B cell (primary cell): ENCODE results near the gene RAB22A.

ENCODE experiments used
- CTCF ChIP-seq: fragments of 200-600 bp; IDR thresholded peaks from one replicate; pipeline ENCODE4 v1.8.0; 2022; ENCODE audit warnings: antibody characterized with exemption, mild to moderate bottlenecking
- EZH2 ChIP-seq: IDR thresholded peaks from 2 replicates; pipeline ENCODE4 v1.6.1; 2012; ENCODE audit warnings: borderline replicate concordance, low read depth, mild to moderate bottlenecking, moderate library complexity, low read length; ENCODE audit not compliant: insufficient read depth, poor library complexity, severe bottlenecking

GRCh38 chr20:58361481-58362205 is 52.1 kb downstream of the RAB22A start:
- no peak for TF ChIP-seq CTCF
- TF ChIP-seq EZH2 = no peak
